HL-60 (cell line): ENCODE results near the gene PGC.
A peak's percentile ranks its signal among the peaks of the same experiment; 100 is the strongest.

Source experiments
- DNase-seq, 2 experiments: peaks; one replicate each; pipeline ENCODE4 v3.0.0-alpha.2; 2010 to 2020; ENCODE audit warnings: low read depth in 1 of 2, low spot score in 1 of 2
- H3K27ac ChIP-seq: fragments of 250-450 bp; sonication (Bioruptor Pico); replicated peaks from 2 replicates; pipeline ENCODE4 v1.5.1; 2020; ENCODE audit warnings: mild to moderate bottlenecking, moderate library complexity
- H3K27me3 ChIP-seq: fragments of 250-450 bp; sonication (Bioruptor Pico); 2 replicates; pipeline ENCODE4 v1.5.1; 2021; ENCODE audit warnings: mild to moderate bottlenecking, moderate library complexity; ENCODE audit not compliant: insufficient read depth, poor library complexity, severe bottlenecking
- H3K4me3 ChIP-seq: replicated peaks from 2 replicates; pipeline ENCODE4 v1.5.1; 2011; ENCODE audit warnings: mild to moderate bottlenecking, control low read depth, low read length; ENCODE audit not compliant: insufficient read depth
- GABPA ChIP-seq: IDR thresholded peaks from 2 replicates; pipeline ENCODE4 v1.6.1; 2012; ENCODE audit warnings: low read depth
- POLR2AphosphoS5 ChIP-seq: IDR thresholded peaks from 2 replicates; pipeline ENCODE4 v1.6.1; 2012; ENCODE audit warnings: low read depth
- SPI1 ChIP-seq: IDR thresholded peaks from 2 replicates; pipeline ENCODE4 v1.6.1; 2012; ENCODE audit warnings: low read depth, mild to moderate bottlenecking, borderline replicate concordance
- TF ChIP-seq, protein P1 (sequence below): IDR thresholded peaks from one replicate; pipeline ENCODE4 v1.5.1; 2011; ENCODE audit warnings: low read length, control low read depth, inconsistent platforms; ENCODE audit not compliant: insufficient read depth
- TF ChIP-seq, protein P2 (sequence below): IDR thresholded peaks from 2 replicates; pipeline ENCODE4 v1.6.1; 2012; ENCODE audit warnings: low read depth; ENCODE audit not compliant: insufficient replicate concordance

The PGC gene

GRCh38 chr6:41707565-41708200, 39.5 kb downstream of the PGC start:
- Histone ChIP-seq H3K27ac (no peak overlapping the region), H3K27me3 (no peaks in the 10 kb centered on the region), H3K4me3 (no peak overlapping the region)
- peak; percentile 67 to 70 for DNase-seq
- peak; percentile 86 for TF ChIP-seq SPI1
- TF ChIP-seq GABPA, result no peak
- TF ChIP-seq, protein P1, sequence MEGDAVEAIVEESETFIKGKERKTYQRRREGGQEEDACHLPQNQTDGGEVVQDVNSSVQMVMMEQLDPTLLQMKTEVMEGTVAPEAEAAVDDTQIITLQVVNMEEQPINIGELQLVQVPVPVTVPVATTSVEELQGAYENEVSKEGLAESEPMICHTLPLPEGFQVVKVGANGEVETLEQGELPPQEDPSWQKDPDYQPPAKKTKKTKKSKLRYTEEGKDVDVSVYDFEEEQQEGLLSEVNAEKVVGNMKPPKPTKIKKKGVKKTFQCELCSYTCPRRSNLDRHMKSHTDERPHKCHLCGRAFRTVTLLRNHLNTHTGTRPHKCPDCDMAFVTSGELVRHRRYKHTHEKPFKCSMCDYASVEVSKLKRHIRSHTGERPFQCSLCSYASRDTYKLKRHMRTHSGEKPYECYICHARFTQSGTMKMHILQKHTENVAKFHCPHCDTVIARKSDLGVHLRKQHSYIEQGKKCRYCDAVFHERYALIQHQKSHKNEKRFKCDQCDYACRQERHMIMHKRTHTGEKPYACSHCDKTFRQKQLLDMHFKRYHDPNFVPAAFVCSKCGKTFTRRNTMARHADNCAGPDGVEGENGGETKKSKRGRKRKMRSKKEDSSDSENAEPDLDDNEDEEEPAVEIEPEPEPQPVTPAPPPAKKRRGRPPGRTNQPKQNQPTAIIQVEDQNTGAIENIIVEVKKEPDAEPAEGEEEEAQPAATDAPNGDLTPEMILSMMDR, result no peak
- TF ChIP-seq, protein P2, sequence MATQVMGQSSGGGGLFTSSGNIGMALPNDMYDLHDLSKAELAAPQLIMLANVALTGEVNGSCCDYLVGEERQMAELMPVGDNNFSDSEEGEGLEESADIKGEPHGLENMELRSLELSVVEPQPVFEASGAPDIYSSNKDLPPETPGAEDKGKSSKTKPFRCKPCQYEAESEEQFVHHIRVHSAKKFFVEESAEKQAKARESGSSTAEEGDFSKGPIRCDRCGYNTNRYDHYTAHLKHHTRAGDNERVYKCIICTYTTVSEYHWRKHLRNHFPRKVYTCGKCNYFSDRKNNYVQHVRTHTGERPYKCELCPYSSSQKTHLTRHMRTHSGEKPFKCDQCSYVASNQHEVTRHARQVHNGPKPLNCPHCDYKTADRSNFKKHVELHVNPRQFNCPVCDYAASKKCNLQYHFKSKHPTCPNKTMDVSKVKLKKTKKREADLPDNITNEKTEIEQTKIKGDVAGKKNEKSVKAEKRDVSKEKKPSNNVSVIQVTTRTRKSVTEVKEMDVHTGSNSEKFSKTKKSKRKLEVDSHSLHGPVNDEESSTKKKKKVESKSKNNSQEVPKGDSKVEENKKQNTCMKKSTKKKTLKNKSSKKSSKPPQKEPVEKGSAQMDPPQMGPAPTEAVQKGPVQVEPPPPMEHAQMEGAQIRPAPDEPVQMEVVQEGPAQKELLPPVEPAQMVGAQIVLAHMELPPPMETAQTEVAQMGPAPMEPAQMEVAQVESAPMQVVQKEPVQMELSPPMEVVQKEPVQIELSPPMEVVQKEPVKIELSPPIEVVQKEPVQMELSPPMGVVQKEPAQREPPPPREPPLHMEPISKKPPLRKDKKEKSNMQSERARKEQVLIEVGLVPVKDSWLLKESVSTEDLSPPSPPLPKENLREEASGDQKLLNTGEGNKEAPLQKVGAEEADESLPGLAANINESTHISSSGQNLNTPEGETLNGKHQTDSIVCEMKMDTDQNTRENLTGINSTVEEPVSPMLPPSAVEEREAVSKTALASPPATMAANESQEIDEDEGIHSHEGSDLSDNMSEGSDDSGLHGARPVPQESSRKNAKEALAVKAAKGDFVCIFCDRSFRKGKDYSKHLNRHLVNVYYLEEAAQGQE, result no peak
- peak; percentile 33; the same call in 1 of the 2 replicates for TF ChIP-seq POLR2AphosphoS5

DNA sequence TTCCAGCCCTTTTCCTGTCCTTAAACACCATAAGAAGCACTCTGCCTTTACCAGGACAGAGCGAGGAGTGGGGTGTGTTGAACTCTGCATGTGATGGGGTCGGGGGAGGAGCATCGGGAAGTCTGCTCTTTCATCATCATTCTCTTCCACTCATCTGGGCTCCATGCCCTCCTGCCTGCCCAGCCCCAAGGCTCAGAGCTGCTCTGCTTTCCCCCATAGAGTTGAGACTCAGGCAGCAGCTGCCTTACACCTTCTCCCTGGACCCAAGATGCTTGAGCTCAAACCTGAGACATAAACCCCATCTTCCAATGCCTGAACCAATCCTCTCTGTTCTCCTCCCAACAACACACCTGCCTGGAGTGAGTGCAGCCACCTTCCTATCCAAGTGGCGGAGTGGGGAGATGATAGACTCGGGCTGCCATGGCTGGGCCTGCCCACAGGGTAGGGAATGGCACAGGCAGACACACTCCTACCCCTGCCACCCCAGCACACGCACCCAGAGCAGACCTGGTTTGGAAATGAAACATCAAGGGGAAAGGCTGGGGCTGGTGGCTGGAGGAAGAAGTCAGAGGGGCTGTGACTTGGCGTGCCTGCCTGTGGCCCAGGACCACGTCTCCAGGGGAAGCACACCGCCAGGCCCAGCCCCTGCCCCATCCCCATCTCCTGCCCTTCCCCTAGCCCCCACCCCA, 40.2 kb downstream of the PGC start:
- Histone ChIP-seq H3K27ac (no peak overlapping the region), H3K4me3 (no peak overlapping the region)

GRCh38 chr6:41705996-41706835, 41.0 kb downstream of the PGC start:
- no peaks in the 10 kb centered on the region for H3K27me3 ChIP-seq
- peak overlapping the region; percentile 24 for H3K27ac ChIP-seq
- TF ChIP-seq, protein P1, result peak; percentile 64
- no peak for TF ChIP-seq SPI1
- H3K4me3 ChIP-seq, result no peak overlapping the region
- peak; percentile 74 to 85 for DNase-seq

More for the DNA sequence above, 40.2 kb downstream of the PGC start:
- no peaks in the 10 kb centered on the region for H3K27me3 ChIP-seq
- TF ChIP-seq POLR2AphosphoS5, result no peak
- TF ChIP-seq, protein P2, result no peak
- DNase-seq, result peak in 1 of 2 experiments; percentile 67

DNA sequence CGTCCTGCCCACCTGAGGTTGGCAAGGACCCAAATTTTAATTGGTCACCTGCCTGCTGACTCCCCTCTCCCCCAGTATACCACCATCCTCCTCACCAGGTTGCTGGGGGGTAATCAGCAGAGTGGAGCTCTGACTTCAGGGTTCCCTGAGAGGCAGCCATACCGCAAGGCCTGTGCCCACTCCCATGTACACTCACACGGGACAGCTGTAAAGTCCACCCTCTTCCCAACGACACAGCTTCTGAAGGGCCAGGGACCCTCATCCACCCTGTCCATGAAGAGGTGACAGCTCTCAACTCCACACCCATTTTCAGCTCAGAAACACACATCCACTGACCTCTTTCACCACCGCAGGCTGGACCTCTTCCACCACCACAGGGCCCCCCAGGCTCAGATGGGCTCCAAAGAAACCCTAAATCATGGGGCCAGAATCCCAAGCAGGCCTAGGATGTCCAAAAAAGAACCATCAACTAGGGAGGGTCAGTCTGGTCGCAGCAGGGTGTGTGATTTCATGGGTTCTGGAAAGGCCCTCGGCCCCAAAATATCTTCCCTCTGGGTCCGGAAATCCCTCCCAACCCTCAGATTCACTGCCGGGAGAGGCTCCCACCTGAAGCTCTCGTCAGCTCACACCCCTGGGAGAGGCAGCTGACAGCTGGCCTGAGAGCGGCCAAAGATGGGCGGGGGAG, 41.7 kb downstream of the PGC start:
- no peak for DNase-seq
- TF ChIP-seq, protein P1, result no peak
- TF ChIP-seq SPI1 (no peak), POLR2AphosphoS5 (no peak), GABPA (no peak)
- TF ChIP-seq, protein P2, result no peak
- Histone ChIP-seq H3K4me3 (no peak overlapping the region), H3K27me3 (no peaks in the 10 kb centered on the region), H3K27ac (no peak overlapping the region)
